ENCODE measurements around the gene PSMA6.

DNA sequence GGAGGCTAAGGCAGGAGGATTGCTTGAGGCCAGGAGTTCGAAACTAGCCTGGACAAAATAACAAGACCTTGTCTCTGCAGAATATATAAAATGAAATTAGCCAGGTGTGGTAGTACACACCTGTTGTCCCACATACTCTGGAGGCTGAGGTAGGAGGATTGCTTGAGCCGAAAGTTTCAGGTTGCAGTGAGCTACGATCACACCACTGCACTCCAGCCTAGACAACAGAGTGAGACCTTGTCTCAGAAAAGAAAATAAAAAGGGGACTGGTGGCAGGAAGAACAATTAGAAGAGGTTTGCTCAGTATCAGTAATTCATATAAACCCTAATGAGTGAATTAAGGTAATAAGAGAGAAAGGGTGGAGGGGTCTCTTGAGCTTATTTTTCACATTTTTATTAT is 8.0 kb downstream of the PSMA6 start:
- TF ChIP-seq, protein P1, sequence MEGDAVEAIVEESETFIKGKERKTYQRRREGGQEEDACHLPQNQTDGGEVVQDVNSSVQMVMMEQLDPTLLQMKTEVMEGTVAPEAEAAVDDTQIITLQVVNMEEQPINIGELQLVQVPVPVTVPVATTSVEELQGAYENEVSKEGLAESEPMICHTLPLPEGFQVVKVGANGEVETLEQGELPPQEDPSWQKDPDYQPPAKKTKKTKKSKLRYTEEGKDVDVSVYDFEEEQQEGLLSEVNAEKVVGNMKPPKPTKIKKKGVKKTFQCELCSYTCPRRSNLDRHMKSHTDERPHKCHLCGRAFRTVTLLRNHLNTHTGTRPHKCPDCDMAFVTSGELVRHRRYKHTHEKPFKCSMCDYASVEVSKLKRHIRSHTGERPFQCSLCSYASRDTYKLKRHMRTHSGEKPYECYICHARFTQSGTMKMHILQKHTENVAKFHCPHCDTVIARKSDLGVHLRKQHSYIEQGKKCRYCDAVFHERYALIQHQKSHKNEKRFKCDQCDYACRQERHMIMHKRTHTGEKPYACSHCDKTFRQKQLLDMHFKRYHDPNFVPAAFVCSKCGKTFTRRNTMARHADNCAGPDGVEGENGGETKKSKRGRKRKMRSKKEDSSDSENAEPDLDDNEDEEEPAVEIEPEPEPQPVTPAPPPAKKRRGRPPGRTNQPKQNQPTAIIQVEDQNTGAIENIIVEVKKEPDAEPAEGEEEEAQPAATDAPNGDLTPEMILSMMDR (IDR thresholded peaks at IDR 0.05; ENCODE audit: insufficient read depth, low read depth, low read length): no peak
- no peak for TF ChIP-seq EZH2 (IDR thresholded peaks at IDR 0.05; ENCODE audit: insufficient read depth, low read length)
